ENCODE results near the gene NEUROD4. TPM values are rescaled to one million over a fixed set of nuclear protein-coding genes. Genes with fewer than 3 reads are reported as not detected.

NEUROD4 gene
- total RNA-seq, 1 donor, result not detected

GRCh38 chr12:54988402-54989054, 31.2 kb upstream of the NEUROD4 start:
- no peak overlapping the region for H3K4me3 ChIP-seq (ENCODE audit: low read depth, low read length)
- TF ChIP-seq CTCF (IDR thresholded peaks at IDR 0.05; ENCODE audit: insufficient read depth, low read depth, low read length), result no peak
- no peak for DNase-seq (ENCODE audit: low read depth)

- no peak overlapping the region for H3K4me3 ChIP-seq (ENCODE audit: low read depth, low read length)
- TF ChIP-seq CTCF (IDR thresholded peaks at IDR 0.05; ENCODE audit: insufficient read depth, low read depth, low read length), result no peak
- DNase-seq (ENCODE audit: low read depth), result no peak
Observed at GRCh38 chr12:54989829-54990228, 29.9 kb upstream of the NEUROD4 start.

- DNase-seq (ENCODE audit: low read depth), result no peak
- no peak for TF ChIP-seq CTCF (IDR thresholded peaks at IDR 0.05; ENCODE audit: insufficient read depth, low read depth, low read length)
- no peak overlapping the region for H3K4me3 ChIP-seq (ENCODE audit: low read depth, low read length)
Observed at GRCh38 chr12:54991161-54991990, 28.4 kb upstream of the NEUROD4 start.

- H3K4me3 ChIP-seq (ENCODE audit: low read depth, low read length), result no peak overlapping the region
- no peak for TF ChIP-seq CTCF (IDR thresholded peaks at IDR 0.05; ENCODE audit: insufficient read depth, low read depth, low read length)
Observed at GRCh38 chr12:54991991-54992375, 27.8 kb upstream of the NEUROD4 start.

GRCh38 chr12:54993181-54993835, 26.5 kb upstream of the NEUROD4 start:
- DNase-seq (ENCODE audit: low read depth), result peak; percentile 68
- no peak overlapping the region for H3K4me3 ChIP-seq (ENCODE audit: low read depth, low read length)
- peak; percentile 79 for TF ChIP-seq CTCF (IDR thresholded peaks at IDR 0.05; ENCODE audit: insufficient read depth, low read depth, low read length)

More at GRCh38 chr12:54991991-54992375, 27.8 kb upstream of the NEUROD4 start:
- no peak for DNase-seq (ENCODE audit: low read depth)

GRCh38 chr12:54996205-54996604, 23.6 kb upstream of the NEUROD4 start:
- no peak for TF ChIP-seq CTCF (IDR thresholded peaks at IDR 0.05; ENCODE audit: insufficient read depth, low read depth, low read length)
- no peak overlapping the region for H3K4me3 ChIP-seq (ENCODE audit: low read depth, low read length)
- DNase-seq (ENCODE audit: low read depth), result no peak

All from fibroblast of villous mesenchyme (primary cell).